Loucy (cell line): ENCODE measurements around the gene CCNA2.

ENCODE experiments used
- CTCF ChIP-seq: fragments of 200-600 bp; sonication (generic); conservative IDR thresholded peaks from 2 replicates; pipeline ENCODE4 v1.5.1; 2014; ENCODE audit warnings: mild to moderate bottlenecking, antibody characterized with exemption, low read length
- EZH2phosphoT487 ChIP-seq: fragments of 200-600 bp; IDR thresholded peaks from 2 replicates; pipeline ENCODE4 v1.6.1; 2018; ENCODE audit warnings: antibody characterized with exemption, mild to moderate bottlenecking, moderate library complexity, borderline replicate concordance

- TF ChIP-seq CTCF: no peak
- TF ChIP-seq EZH2phosphoT487: no peak
These were observed 40.5 kb downstream of the CCNA2 start for GRCh38 chr4:121783210-121783609.
